CD14-positive monocyte (primary cell): ENCODE measurements around the gene TATDN2. TPM values are rescaled to one million over a fixed set of nuclear protein-coding genes. Genes with fewer than 3 reads are reported as not detected.

Experiments
- DNase-seq, 3 donors: peaks; one replicate each; pipeline ENCODE4 v3.0.0-alpha.2; 2011 to 2022
- H2AFZ ChIP-seq: 2 replicates; pipeline ENCODE4 v1.6.0; 2012; ENCODE audit warnings: mild to moderate bottlenecking, low read depth, low read length, inconsistent platforms; ENCODE audit not compliant: insufficient read depth, poor library complexity, severe bottlenecking
- H3K27ac ChIP-seq, 2 donors: 1 replicate in 1 of 2; 2 replicates in 1 of 2; pipeline ENCODE4 v1.5.1; 2012 to 2013; ENCODE audit warnings: low read length in 2 of 2, control low read depth in 1 of 2, inconsistent platforms in 1 of 2, low read depth in 1 of 2, mild to moderate bottlenecking in 1 of 2
- H3K27me3 ChIP-seq, 2 donors: one replicate each; pipeline versions ENCODE4 v1.6.0 to v1.6.1; 2011 to 2013; ENCODE audit warnings: low read length in 2 of 2; ENCODE audit not compliant: control insufficient read depth in 2 of 2, insufficient read depth in 2 of 2
- H3K36me3 ChIP-seq, 2 donors: replicated peaks in 1 of 2; 1 replicate in 1 of 2; 2 replicates in 1 of 2; pipeline versions ENCODE4 v1.5.1 to v1.6.1; 2012 to 2013; ENCODE audit warnings: low read length in 2 of 2, control low read depth in 1 of 2, inconsistent platforms in 1 of 2, mild to moderate bottlenecking in 1 of 2; ENCODE audit not compliant: insufficient read depth in 2 of 2, control insufficient read depth in 1 of 2
- H3K4me1 ChIP-seq, 2 donors: 1 replicate in 1 of 2; 2 replicates in 1 of 2; pipeline versions ENCODE4 v1.5.1 to v1.6.1; 2012 to 2013; ENCODE audit warnings: low read length in 2 of 2, control low read depth in 1 of 2, inconsistent platforms in 1 of 2, mild to moderate bottlenecking in 1 of 2, moderate library complexity in 1 of 2; ENCODE audit not compliant: insufficient read depth in 2 of 2, control insufficient read depth in 1 of 2
- H3K4me2 ChIP-seq: replicated peaks from 2 replicates; pipeline ENCODE3; 2012; ENCODE audit warnings: low read length, moderate library complexity, mild to moderate bottlenecking; ENCODE audit not compliant: poor library complexity, severe bottlenecking; ENCODE audit errors: extremely low read depth
- H3K4me3 ChIP-seq, 3 experiments: fragments of 200-600 bp in 1 of 3; sonication (generic) in 1 of 3; replicated peaks in 1 of 3; 1 replicate in 2 of 3; 2 replicates in 1 of 3; pipeline ENCODE4 v1.5.1; 2011 to 2013; ENCODE audit warnings: low read length in 3 of 3, mild to moderate bottlenecking in 3 of 3, control low read depth in 2 of 3, low read depth in 2 of 3, inconsistent platforms in 1 of 3, moderate library complexity in 1 of 3
- H3K79me2 ChIP-seq: 2 replicates; pipeline ENCODE4 v1.6.0; 2012; ENCODE audit warnings: mild to moderate bottlenecking, control low read depth, inconsistent platforms, low read length, moderate library complexity; ENCODE audit not compliant: insufficient read depth
- H3K9ac ChIP-seq: 2 replicates; pipeline ENCODE4 v1.6.0; 2017; ENCODE audit warnings: low read length, mild to moderate bottlenecking; ENCODE audit not compliant: insufficient read depth, poor library complexity, severe bottlenecking
- H3K9me3 ChIP-seq, 2 donors: replicated peaks in 1 of 2; 1 replicate in 1 of 2; 2 replicates in 1 of 2; pipeline versions ENCODE4 v1.5.1 to v1.6.1; 2012 to 2013; ENCODE audit warnings: low read length in 2 of 2, control low read depth in 1 of 2; ENCODE audit not compliant: control insufficient read depth in 1 of 2, insufficient read depth in 1 of 2
- H4K20me1 ChIP-seq: 2 replicates; pipeline ENCODE4 v1.6.0; 2012; ENCODE audit warnings: mild to moderate bottlenecking, low read length, control low read depth, moderate library complexity; ENCODE audit not compliant: insufficient read depth
- H3K27ac Mint-ChIP-seq, 7 donors: one replicate each; pipeline ENCODE4 v1.8.0; 2020; ENCODE audit warnings: mild to moderate bottlenecking in 7 of 7, mixed read lengths in 7 of 7, moderate library complexity in 6 of 7, inconsistent platforms in 2 of 7
- H3K27me3 Mint-ChIP-seq, 3 donors: one replicate each; pipeline ENCODE4 v1.8.0; 2021 to 2022; ENCODE audit warnings: low read depth in 3 of 3, mild to moderate bottlenecking in 3 of 3, mixed read lengths in 3 of 3, moderate library complexity in 3 of 3, inconsistent platforms in 1 of 3
- H3K36me3 Mint-ChIP-seq, 2 donors: one replicate each; pipeline ENCODE4 v1.8.0; 2020; ENCODE audit warnings: mixed read lengths in 2 of 2, inconsistent platforms in 1 of 2, mild to moderate bottlenecking in 1 of 2
- H3K4me1 Mint-ChIP-seq: one replicate; pipeline ENCODE4 v1.8.0; 2020; ENCODE audit warnings: mild to moderate bottlenecking, mixed read lengths
- H3K4me3 Mint-ChIP-seq, 2 donors: one replicate each; pipeline ENCODE4 v1.8.0; 2020; ENCODE audit warnings: mild to moderate bottlenecking in 2 of 2, mixed read lengths in 2 of 2, moderate library complexity in 1 of 2
- H3K9me3 Mint-ChIP-seq, 7 donors: one replicate each; pipeline ENCODE4 v1.8.0; 2020 to 2022; ENCODE audit warnings: mixed read lengths in 7 of 7, mild to moderate bottlenecking in 6 of 7, moderate library complexity in 6 of 7, inconsistent platforms in 2 of 7
- CTCF ChIP-seq: fragments of 200-600 bp; IDR thresholded peaks from one replicate; pipeline ENCODE4 v1.8.0; 2022; ENCODE audit warnings: antibody characterized with exemption, mild to moderate bottlenecking
- WGBS: methylation state at CpG from one replicate; pipeline ENCODE4 v1.1.5; 2013; ENCODE audit warnings: missing lambda C conversion rate; ENCODE audit not compliant: insufficient coverage; 5-methylcytosine and 5-hydroxymethylcytosine counted together
- intact Hi-C, 2 donors: fragments of 100-400 bp; cut with micrococcal nuclease; formaldehyde crosslinking; loops; one replicate each; pipeline versions ENCODE4 v1.15.0 to v1.15.1; 2023
- polyA plus RNA-seq, 3 donors: library from polyadenylated mRNA; depleted of rRNA in 1 of 3; unstranded in 2 of 3; stranded (reverse) in 1 of 3; fragments of 300-500 nt in 2 of 3; fragments of >200 nt in 1 of 3; fragmentation: Illumina TruSeq in 2 of 3; gene quantifications; 1 replicate in 2 of 3; 2 replicates in 1 of 3; pipeline ENCODE4 v1.2.3, GENCODE V29; 2012 to 2021

Gene TATDN2
- polyA plus RNA-seq, 3 donors, result 6.0 to 27.1 (median 6.0) TPM

- Histone ChIP-seq H3K27ac (peak overlapping the region; percentile 73 to 87), H3K79me2 (no peaks in the 10 kb centered on the region), H3K9ac (peak overlapping the region; percentile 50), H3K9me3 (no peaks in the 10 kb centered on the region), H2AFZ (no peak overlapping the region), H3K4me3 (no peak overlapping the region), H3K27me3 (no peaks in the 10 kb centered on the region), H4K20me1 (no peaks in the 10 kb centered on the region), H3K36me3 (peaks cover 0 to 4% of the 10 kb centered on the region in 2 donors), H3K4me2 (peak overlapping the region; percentile 5), H3K4me1 (peaks cover 45 to 51% of the 10 kb centered on the region in 2 donors)
- Mint-ChIP-seq H3K27ac (peak overlapping the region; percentile 87 to 99 (median 90)), H3K4me3 (peak overlapping the region in 1 of 2 donors; percentile 21), H3K9me3 (peaks cover 0 to 2% (median 0%) of the 10 kb centered on the region in 7 donors), H3K27me3 (peaks cover 0 to 6% (median 0%) of the 10 kb centered on the region in 3 donors), H3K4me1 (peaks cover 48% of the 10 kb centered on the region), H3K36me3 (peaks cover 18 to 25% of the 10 kb centered on the region in 2 donors)
- TF ChIP-seq CTCF, result no peak
- WGBS, result 17% methylated on average over 7 of the region's 12 CpGs
- intact Hi-C loops, result loop anchor here in 1 of 2 donors (5.0 kb wide), 1 partner anchor 37 kb away; the partner anchor contains the start of gene IRAK2
- peak; percentile 87 to 99 (median 89) for DNase-seq
Measured at GRCh38 chr3:10198761-10199649, 49.3 kb upstream of the TATDN2 start.

GRCh38 chr3:10204921-10205320, 43.3 kb upstream of the TATDN2 start:
- Histone ChIP-seq H3K4me2 (no peak overlapping the region), H3K79me2 (no peaks in the 10 kb centered on the region), H3K4me1 (no peaks in the 10 kb centered on the region), H3K9me3 (no peaks in the 10 kb centered on the region), H3K27ac (no peak overlapping the region), H2AFZ (no peak overlapping the region), H4K20me1 (no peaks in the 10 kb centered on the region), H3K27me3 (no peaks in the 10 kb centered on the region), H3K36me3 (peaks cover 0 to 4% of the 10 kb centered on the region in 2 donors), H3K4me3 (no peak overlapping the region), H3K9ac (no peak overlapping the region)
- Mint-ChIP-seq H3K9me3 (no peaks in the 10 kb centered on the region), H3K27me3 (peaks cover 0 to 3% (median 0%) of the 10 kb centered on the region in 3 donors), H3K27ac (peak overlapping the region in 3 of 7 donors; percentile 30 to 63 (median 32)), H3K36me3 (peaks cover 24 to 31% of the 10 kb centered on the region in 2 donors), H3K4me1 (peaks cover 9% of the 10 kb centered on the region), H3K4me3 (no peak overlapping the region)
- no peak for TF ChIP-seq CTCF
- intact Hi-C loops, result no loop called here
- no peak for DNase-seq
- no CpG with 5 or more reads among the region's 2 CpGs for WGBS
